Spinal cord (tissue), 10 donors: ENCODE results near the gene DNM1L. TPM values are rescaled to one million over a fixed set of nuclear protein-coding genes. Genes with fewer than 3 reads are reported as not detected.
"Not testable (repeated sequence)": the region's sequence is repeated elsewhere in the genome, so short reads cannot be mapped to it uniquely, and the experiment has no call there.

ENCODE experiments used
- DNase-seq, 6 donors: peaks; one replicate each; pipeline versions ENCODE4 v3.0.0 to v3.0.0-alpha.2; 2013 to 2015; ENCODE audit warnings: low spot score in 6 of 6, low read depth in 4 of 6
- H3K27ac ChIP-seq: one replicate; pipeline ENCODE4 v1.5.1; 2013; ENCODE audit warnings: low read depth, low read length, control low read depth
- H3K27me3 ChIP-seq: one replicate; pipeline ENCODE4 v1.6.1; 2013; ENCODE audit warnings: low read length; ENCODE audit not compliant: control insufficient read depth, insufficient read depth
- H3K36me3 ChIP-seq: one replicate; pipeline ENCODE4 v1.6.1; 2013; ENCODE audit warnings: low read length; ENCODE audit not compliant: control insufficient read depth, insufficient read depth
- H3K4me1 ChIP-seq: one replicate; pipeline ENCODE4 v1.6.1; 2013; ENCODE audit warnings: low read length; ENCODE audit not compliant: control insufficient read depth, insufficient read depth
- H3K4me3 ChIP-seq: one replicate; pipeline ENCODE4 v1.5.1; 2013; ENCODE audit warnings: low read depth, low read length, control low read depth
- H3K9me3 ChIP-seq: one replicate; pipeline ENCODE4 v1.6.1; 2013; ENCODE audit warnings: low read length; ENCODE audit not compliant: control insufficient read depth, insufficient read depth
- WGBS: methylation state at CpG from one replicate; pipeline ENCODE4 v1.1.5; 2013; ENCODE audit warnings: missing lambda C conversion rate; ENCODE audit not compliant: insufficient coverage; 5-methylcytosine and 5-hydroxymethylcytosine counted together
- polyA plus RNA-seq, 2 donors: library from polyadenylated mRNA; unstranded; fragments of 120-200 nt; gene quantifications; one replicate each; pipeline ENCODE4 v1.2.1, GENCODE V29; 2013; ENCODE audit not compliant: insufficient read length in 2 of 2
- total RNA-seq, 2 donors: library from RNA; depleted of rRNA in 1 of 2; stranded (reverse); fragments of 120-200 nt in 1 of 2; fragments of >200 nt in 1 of 2; gene quantifications; one replicate each; pipeline versions ENCODE4 v1.2.3 to v1.2.4, GENCODE V29; 2013 to 2014
- donor health status: healthy.

Gene DNM1L
- total and polyA plus RNA-seq, 4 donors = 89.6 to 205 (median 147) TPM

DNA sequence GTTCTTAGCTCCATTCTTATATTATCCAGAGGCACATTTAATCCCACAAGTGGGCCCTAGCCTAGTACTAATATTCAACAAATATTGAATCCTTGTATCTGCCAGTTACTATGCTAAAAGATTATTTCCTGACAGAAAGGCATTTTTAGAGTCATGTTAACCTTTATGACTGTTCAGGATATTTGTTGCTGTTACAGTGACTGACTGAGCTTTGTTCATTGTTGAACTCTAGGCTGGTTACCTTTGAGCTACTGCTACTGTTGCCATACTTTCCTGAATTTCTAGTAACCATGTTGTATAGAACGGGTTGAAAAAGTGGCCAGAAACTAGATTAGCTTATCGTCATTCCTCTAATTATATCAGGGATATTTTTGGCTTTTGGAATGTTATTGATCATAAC, 29.8 kb downstream of the DNM1L start:
- H3K27me3 ChIP-seq = no peaks in the 10 kb centered on the region

DNA sequence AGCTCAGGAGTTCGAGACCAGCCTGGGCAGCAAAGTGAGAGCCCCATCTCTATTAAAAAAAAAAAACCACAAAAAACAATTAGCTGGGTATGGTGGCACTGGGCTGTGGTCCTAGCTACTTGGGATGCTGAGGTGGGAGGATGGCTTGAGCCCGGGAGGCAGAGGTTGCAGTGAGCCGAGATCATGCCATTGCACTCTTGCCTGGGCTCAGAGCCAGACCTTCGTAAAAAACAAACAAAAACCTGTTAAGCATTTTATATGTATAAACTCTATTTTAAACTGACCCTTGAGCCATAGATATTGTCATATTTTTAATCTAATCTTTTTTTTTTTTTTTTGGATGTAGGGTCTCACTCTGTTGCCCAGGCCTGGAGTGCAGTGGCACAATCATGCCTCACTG, 35.7 kb downstream of the DNM1L start:
- H3K27ac ChIP-seq = no peak overlapping the region
- no CpG with 5 or more reads among the region's 4 CpGs for WGBS
- H3K36me3 ChIP-seq = peaks cover 10% of the 10 kb centered on the region
- no peak for DNase-seq
- no peaks in the 10 kb centered on the region for H3K4me1 ChIP-seq
- H3K9me3 ChIP-seq = no peaks in the 10 kb centered on the region
- no peak overlapping the region for H3K4me3 ChIP-seq
- no peaks in the 10 kb centered on the region for H3K27me3 ChIP-seq

More for the DNA sequence above, 29.8 kb downstream of the DNM1L start:
- no CpG with 5 or more reads among the region's 2 CpGs for WGBS
- Histone ChIP-seq H3K4me1 (no peaks in the 10 kb centered on the region), H3K36me3 (peaks cover 6% of the 10 kb centered on the region), H3K9me3 (no peaks in the 10 kb centered on the region), H3K27ac (no peak overlapping the region), H3K4me3 (no peak overlapping the region)
- no peak for DNase-seq

DNA sequence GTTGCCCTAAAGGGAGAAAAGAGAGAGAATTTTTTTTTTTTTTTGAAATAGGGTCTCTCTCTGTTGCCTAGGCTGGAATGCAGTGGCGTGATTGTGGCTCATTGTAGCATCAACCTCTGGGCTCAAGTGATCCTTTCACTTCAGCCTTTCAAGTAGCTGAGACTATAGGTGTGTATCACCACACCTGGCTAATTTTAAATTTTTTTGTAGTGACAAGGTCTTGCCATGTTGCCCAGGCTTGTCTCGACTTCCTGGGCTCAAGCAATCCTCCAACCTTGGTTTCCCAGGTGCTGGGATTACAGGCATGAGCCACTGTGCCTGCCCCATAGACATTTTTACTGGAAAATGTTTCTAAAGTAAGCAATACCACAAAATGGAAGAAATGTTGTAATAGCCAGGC, 39.8 kb downstream of the DNM1L start:
- H3K4me3 ChIP-seq = no peak overlapping the region
- no peak overlapping the region for H3K27ac ChIP-seq
- no peaks in the 10 kb centered on the region for H3K4me1 ChIP-seq
- WGBS = no CpG with 5 or more reads among the region's 2 CpGs
- DNase-seq = no peak
- no peaks in the 10 kb centered on the region for H3K27me3 ChIP-seq
- peaks cover 4% of the 10 kb centered on the region for H3K36me3 ChIP-seq
- H3K9me3 ChIP-seq = no peaks in the 10 kb centered on the region

DNA sequence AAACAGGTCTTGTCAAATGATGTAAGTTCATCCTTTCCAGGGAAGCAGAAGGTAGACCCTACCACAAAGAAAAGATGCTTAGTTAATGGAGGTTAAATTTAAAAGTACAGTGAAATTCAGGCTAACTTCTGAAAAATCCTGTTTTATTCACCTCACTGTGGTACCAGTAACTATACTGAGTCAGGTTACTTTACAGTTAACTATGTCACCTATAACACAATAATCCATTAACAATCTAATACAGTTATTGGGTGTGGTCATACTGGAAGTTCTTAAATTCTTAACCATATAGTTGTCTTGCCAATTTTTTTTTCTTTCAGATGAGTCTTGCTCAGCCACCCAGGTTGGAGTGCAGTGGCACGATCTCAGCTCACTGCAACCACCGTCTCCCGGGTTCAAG, 46.2 kb downstream of the DNM1L start:
- H3K9me3 ChIP-seq, H3K27me3 ChIP-seq, H3K4me1 ChIP-seq, DNase-seq, H3K27ac ChIP-seq, H3K4me3 ChIP-seq, H3K36me3 ChIP-seq: not testable (repeated sequence)
- no CpG with 5 or more reads among the region's 3 CpGs for WGBS

DNA sequence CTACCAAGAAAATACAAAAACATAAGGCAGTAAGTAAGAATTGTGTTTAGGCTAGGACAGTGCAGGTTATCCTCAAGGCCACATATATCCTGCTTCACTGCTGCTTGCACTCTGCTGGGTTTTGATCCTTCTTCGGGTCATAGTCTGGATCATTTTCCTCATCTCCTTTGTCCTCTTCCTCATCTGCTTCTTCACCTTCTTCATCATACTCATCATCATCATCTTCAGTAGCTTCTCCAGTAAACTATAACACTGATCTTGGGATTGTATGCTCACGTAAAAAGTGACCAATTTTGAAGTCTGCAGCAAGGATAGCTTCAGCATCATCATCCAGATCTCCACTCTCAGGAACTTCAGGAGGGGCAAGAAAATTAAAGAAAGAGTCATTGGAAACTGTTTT, 47.2 kb downstream of the DNM1L start:
- H3K27ac ChIP-seq = no peak overlapping the region
- no peak overlapping the region for H3K4me3 ChIP-seq
- H3K9me3 ChIP-seq = no peaks in the 10 kb centered on the region
- H3K36me3 ChIP-seq = peaks cover 10% of the 10 kb centered on the region
- H3K4me1 ChIP-seq = no peaks in the 10 kb centered on the region
- WGBS = 100% methylated on average over 1 of the region's 2 CpGs
- H3K27me3 ChIP-seq = no peaks in the 10 kb centered on the region
- no peak for DNase-seq

DNA sequence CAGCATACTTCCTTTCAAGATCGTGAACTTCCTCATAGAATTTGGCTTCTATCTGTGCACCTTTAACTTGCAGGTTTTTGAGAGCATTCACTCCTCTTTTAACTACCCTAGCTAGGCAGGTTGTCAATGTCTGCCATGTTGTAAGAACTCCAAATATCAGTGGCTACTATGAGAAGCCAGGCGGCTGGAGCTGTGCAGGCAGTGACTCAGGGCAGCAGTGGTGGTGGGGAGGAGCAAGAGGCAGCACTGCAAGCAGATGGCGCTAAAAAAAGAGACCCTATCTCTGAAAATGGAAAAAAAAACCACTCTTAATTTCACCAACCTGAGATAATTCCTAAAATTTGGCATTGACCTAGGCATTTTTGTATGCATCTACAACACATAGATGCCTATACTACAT, 48.1 kb downstream of the DNM1L start:
- Histone ChIP-seq H3K36me3 (peaks cover 10% of the 10 kb centered on the region), H3K4me3 (no peak overlapping the region), H3K27me3 (no peaks in the 10 kb centered on the region), H3K9me3 (no peaks in the 10 kb centered on the region), H3K4me1 (no peaks in the 10 kb centered on the region), H3K27ac (no peak overlapping the region)
- no CpG with 5 or more reads among the region's 3 CpGs for WGBS
- no peak for DNase-seq

DNA sequence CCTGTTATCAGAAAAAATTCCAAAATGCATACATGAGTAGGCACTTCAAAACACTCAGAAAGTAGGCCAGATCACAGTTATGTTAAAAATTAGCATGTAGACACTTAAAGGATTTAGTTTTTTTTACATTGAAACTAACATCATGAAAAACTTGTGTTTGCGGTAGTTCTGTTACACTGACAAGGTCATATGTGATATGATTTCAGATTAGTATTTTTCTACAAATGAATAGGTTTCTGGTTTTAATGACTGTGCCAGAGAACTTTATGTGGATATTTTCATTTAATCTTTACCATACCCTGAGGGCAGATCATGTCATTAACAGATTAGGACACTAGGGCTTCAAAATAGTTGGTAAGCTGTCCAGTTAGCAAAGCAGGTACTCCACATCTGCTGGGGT, 55.9 kb downstream of the DNM1L start:
- no peak for DNase-seq
- Histone ChIP-seq H3K4me3 (no peak overlapping the region), H3K4me1 (no peaks in the 10 kb centered on the region), H3K27me3 (no peaks in the 10 kb centered on the region), H3K9me3 (no peaks in the 10 kb centered on the region), H3K27ac (no peak overlapping the region), H3K36me3 (peaks cover 22% of the 10 kb centered on the region)
- WGBS = no CpG with 5 or more reads among the region's 1 CpG

DNA sequence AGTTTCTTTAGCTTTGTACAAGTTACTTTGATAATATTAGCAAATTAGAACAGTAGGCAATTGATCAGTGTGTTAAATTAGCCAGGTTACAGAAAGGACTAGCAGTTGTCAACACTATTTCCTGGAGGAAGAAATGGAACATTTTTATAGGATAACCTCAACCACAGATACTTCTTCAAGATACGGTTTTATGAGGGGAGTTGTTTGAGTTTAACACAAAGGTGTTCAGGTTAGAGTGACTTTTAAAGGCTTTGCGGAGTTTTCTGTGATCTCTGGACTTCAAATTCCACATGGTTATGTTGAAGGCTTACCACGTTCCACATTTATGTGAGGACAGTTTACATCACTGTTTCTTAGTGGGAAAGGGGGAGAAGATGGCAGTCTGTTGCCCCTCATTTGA, 57.3 kb downstream of the DNM1L start:
- H3K27me3 ChIP-seq = no peaks in the 10 kb centered on the region
- H3K27ac ChIP-seq = no peak overlapping the region
- peaks cover 24% of the 10 kb centered on the region for H3K36me3 ChIP-seq
- H3K4me3 ChIP-seq = no peak overlapping the region
- no CpG with 5 or more reads among the region's 3 CpGs for WGBS
- no peaks in the 10 kb centered on the region for H3K4me1 ChIP-seq
- no peaks in the 10 kb centered on the region for H3K9me3 ChIP-seq
- DNase-seq = no peak

DNA sequence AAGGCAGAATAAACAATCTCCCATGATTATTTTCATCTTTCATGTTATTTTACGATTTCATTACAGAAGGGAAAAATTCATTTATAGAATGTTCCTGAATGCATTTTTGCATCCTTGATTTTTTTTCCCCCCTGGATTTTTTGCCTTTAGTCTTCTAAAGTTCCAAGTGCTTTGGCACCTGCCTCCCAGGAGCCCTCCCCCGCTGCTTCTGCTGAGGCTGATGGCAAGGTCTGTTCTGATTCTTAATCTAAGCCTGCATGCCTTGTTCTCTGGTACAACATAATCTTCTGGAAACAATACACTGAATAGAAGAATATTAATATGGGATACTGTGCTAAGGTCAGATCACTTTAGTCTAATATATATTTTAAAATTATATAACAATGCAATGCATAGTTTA, 58.6 kb downstream of the DNM1L start:
- Histone ChIP-seq H3K27ac (no peak overlapping the region), H3K27me3 (no peaks in the 10 kb centered on the region), H3K9me3 (no peaks in the 10 kb centered on the region), H3K4me3 (no peak overlapping the region), H3K36me3 (peaks cover 31% of the 10 kb centered on the region), H3K4me1 (no peaks in the 10 kb centered on the region)
- DNase-seq = no peak
- 100% methylated on average over 1 of the region's 2 CpGs for WGBS

DNA sequence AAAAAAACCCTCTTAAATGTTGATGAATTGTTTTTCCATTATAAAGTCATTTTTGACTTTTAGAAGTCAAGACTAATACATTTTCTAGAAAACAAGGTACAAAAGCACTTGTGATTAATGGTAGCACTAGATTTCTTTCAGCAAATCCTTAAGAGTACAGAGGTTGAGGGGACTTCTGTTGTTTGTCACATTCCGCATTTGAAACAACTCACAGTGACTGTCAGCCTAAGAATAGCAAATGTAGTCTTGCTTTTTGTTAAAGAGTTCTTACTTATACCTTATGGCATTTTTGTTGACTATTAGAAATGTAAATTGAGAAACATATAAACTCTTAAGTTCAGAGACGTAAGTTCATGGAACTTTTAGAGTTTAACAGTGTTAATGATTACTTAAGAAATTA, 60.2 kb downstream of the DNM1L start:
- Histone ChIP-seq H3K27ac (no peak overlapping the region), H3K4me1 (no peaks in the 10 kb centered on the region), H3K4me3 (no peak overlapping the region), H3K9me3 (no peaks in the 10 kb centered on the region), H3K36me3 (peaks cover 30% of the 10 kb centered on the region), H3K27me3 (no peaks in the 10 kb centered on the region)
- WGBS = no CpG with 5 or more reads among the region's 2 CpGs
- DNase-seq = no peak
